SIG-M5 treated with dmso at 0.1 percent for 504 hours (cell line): Measurements from ENCODE around the gene EIF2B1.

Experiments used
- DNase-seq: peaks from one replicate; lab custom pipeline; 2025; ENCODE audit not compliant: unreplicated experiment; lab: John Stamatoyannopoulos, UW

The EIF2B1 gene

GRCh38 chr12:123571343-123571813 lies 62.1 kb downstream of the EIF2B1 start:
- no peak for DNase-seq
